ENCODE data around the gene RND2. TPM values are rescaled to one million over a fixed set of nuclear protein-coding genes. Genes with fewer than 3 reads are reported as not detected.
"Not testable (repeated sequence)": the region's sequence is repeated elsewhere in the genome, so short reads cannot be mapped to it uniquely, and the experiment has no call there.

Gene RND2
- polyA plus RNA-seq (2013, experiment 1 of 2), result 1.1 TPM
- polyA plus RNA-seq (2013, experiment 2 of 2), result 1.2 TPM

- Histone ChIP-seq H3K27me3 (ENCODE audit: control insufficient read depth in 1 of 2, insufficient read depth in 1 of 2, low read length in 2 of 2) (no peaks in the 10 kb centered on the region), H3K27ac (ENCODE audit: low read length, poor library complexity, severe bottlenecking) (no peak within 1 kb of the TSS), H3K36me3 (ENCODE audit: control insufficient read depth in 1 of 2, insufficient read depth in 2 of 2, low read depth in 1 of 2, low read length in 2 of 2) (peaks cover 5 to 8% of the 10 kb centered on the region in 2 experiments), H2BK5ac (ENCODE audit: low read depth, low read length, poor library complexity, severe bottlenecking) (no peak within 1 kb of the TSS), H3K4me3 (ENCODE audit: insufficient read depth in 1 of 2, low read depth in 1 of 2, low read length in 2 of 2) (peak within 1 kb of the TSS; percentile 58 to 83), H3K9ac (ENCODE audit: low read length) (peak within 1 kb of the TSS; percentile 94), H3K9me3 (ENCODE audit: control insufficient read depth, low read length) (no peaks in the 10 kb centered on the region), H3K4ac (ENCODE audit: low read depth in 1 of 2, low read length in 2 of 2) (no peak within 1 kb of the TSS), H3K23ac (ENCODE audit: low read length in 2 of 2) (no peak within 1 kb of the TSS), H2BK120ac (ENCODE audit: low read depth, low read length) (no peak within 1 kb of the TSS), H3K14ac (ENCODE audit: low read length in 2 of 2) (no peak within 1 kb of the TSS), H2BK15ac (ENCODE audit: low read depth, poor library complexity, severe bottlenecking) (peak within 1 kb of the TSS; percentile 75), H3K79me1 (replicated peaks; ENCODE audit: low read length, poor library complexity, severe bottlenecking) (no peaks in the 10 kb centered on the region), H2BK12ac (ENCODE audit: low read length in 2 of 2) (no peak within 1 kb of the TSS), H4K8ac (ENCODE audit: low read length) (peak within 1 kb of the TSS; percentile 75), H3K4me2 (ENCODE audit: low read length, poor library complexity, severe bottlenecking) (peak within 1 kb of the TSS; percentile 76), H2AFZ (ENCODE audit: low read depth, low read length) (peak within 1 kb of the TSS; percentile 55), H3K18ac (ENCODE audit: low read depth in 1 of 2, low read length in 2 of 2) (peak within 1 kb of the TSS in 1 of 2 experiments; percentile 88), H3K4me1 (ENCODE audit: control insufficient read depth, insufficient read depth, low read depth, low read length) (peaks cover 13% of the 10 kb centered on the region), H4K91ac (ENCODE audit: low read length) (peak within 1 kb of the TSS; percentile 44), H2AK5ac (ENCODE audit: low read length, severe bottlenecking) (no peak within 1 kb of the TSS)
- peak; percentile 98 for DNase-seq
- under 1% methylated on average over 39 of the region's 61 CpGs for WGBS
Observed at GRCh38 chr17:43024407-43025289, at the start of gene RND2. RND2 (plus strand) TSS chr17:43025231; CDS start chr17:43025348, 117 bp downstream.

DNA sequence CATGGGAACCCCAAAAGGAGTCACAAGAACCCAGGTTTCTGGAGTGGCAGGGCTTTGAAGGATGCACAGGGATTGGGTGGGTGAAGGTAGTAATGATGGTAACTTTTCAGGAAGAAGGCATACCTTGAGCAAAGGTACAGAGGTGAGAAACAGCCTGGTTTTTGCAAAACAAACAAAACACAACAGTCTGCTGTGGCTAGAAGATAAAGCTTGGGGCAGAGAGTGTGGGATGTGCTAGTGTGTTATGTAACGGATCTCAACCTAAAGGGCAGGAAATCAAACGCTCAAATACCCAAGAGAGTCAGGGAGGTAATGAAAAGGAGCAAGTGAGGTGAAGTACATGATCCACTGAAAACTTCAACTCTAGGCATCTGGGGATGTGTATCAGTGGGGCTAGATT lies 49.8 kb upstream of the RND2 start:
- no peaks in the 10 kb centered on the region for H3K27me3 ChIP-seq (ENCODE audit: control insufficient read depth in 1 of 2, insufficient read depth in 1 of 2, low read length in 2 of 2)
- H3K23ac ChIP-seq (ENCODE audit: low read length in 2 of 2), result no peak overlapping the region
- H3K14ac ChIP-seq (ENCODE audit: low read length in 2 of 2), result no peak overlapping the region
- H2BK5ac ChIP-seq (ENCODE audit: low read depth, low read length, poor library complexity, severe bottlenecking), result no peak overlapping the region
- no peak for DNase-seq
- 89% methylated on average over 2 of the region's 2 CpGs for WGBS
- H3K18ac ChIP-seq (ENCODE audit: low read depth in 1 of 2, low read length in 2 of 2), result no peak overlapping the region
- H2BK15ac ChIP-seq (ENCODE audit: low read depth, poor library complexity, severe bottlenecking), result no peak overlapping the region
- H4K91ac ChIP-seq (ENCODE audit: low read length), result no peak overlapping the region
- no peak overlapping the region for H2BK12ac ChIP-seq (ENCODE audit: low read length in 2 of 2)
- no peak overlapping the region for H2AFZ ChIP-seq (ENCODE audit: low read depth, low read length)
- H2BK120ac ChIP-seq (ENCODE audit: low read depth, low read length), result no peak overlapping the region
- H3K4me2 ChIP-seq (ENCODE audit: low read length, poor library complexity, severe bottlenecking), result no peak overlapping the region
- no peak overlapping the region for H3K27ac ChIP-seq (ENCODE audit: low read length, poor library complexity, severe bottlenecking)
- H3K4me1 ChIP-seq (ENCODE audit: control insufficient read depth, insufficient read depth, low read depth, low read length), result peaks cover 6% of the 10 kb centered on the region
- no peak overlapping the region for H3K9ac ChIP-seq (ENCODE audit: low read length)
- no peak overlapping the region for H3K4ac ChIP-seq (ENCODE audit: low read depth in 1 of 2, low read length in 2 of 2)
- H4K8ac ChIP-seq (ENCODE audit: low read length), result no peak overlapping the region
- H3K9me3 ChIP-seq (ENCODE audit: control insufficient read depth, low read length), result no peaks in the 10 kb centered on the region
- no peak overlapping the region for H2AK5ac ChIP-seq (ENCODE audit: low read length, severe bottlenecking)
- H3K4me3 ChIP-seq (ENCODE audit: insufficient read depth in 1 of 2, low read depth in 1 of 2, low read length in 2 of 2), result no peak overlapping the region
- H3K36me3 ChIP-seq (ENCODE audit: control insufficient read depth in 1 of 2, insufficient read depth in 2 of 2, low read depth in 1 of 2, low read length in 2 of 2), result no peaks in the 10 kb centered on the region
- H3K79me1 ChIP-seq (replicated peaks; ENCODE audit: low read length, poor library complexity, severe bottlenecking), result no peaks in the 10 kb centered on the region

DNA sequence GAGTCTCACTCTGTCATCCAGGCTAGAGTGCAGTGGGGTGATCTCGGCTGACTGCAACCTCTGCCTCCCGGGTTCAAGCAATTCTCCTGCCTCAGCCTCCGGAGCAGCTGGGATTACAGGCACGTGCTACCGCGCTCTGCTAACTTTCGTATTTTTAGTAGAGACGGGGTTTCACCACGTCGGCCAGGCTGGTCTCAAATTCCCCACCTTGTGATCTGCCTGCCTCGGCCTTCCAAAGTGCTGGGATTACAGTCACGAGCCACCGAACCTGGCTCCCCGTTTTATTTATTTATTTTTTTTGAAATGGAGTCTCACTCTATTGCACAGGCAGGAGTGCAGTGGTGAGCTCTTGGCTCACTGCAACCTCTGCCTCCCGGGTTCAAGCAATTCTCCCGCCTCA lies 49.3 kb upstream of the RND2 start:
- not testable (repeated sequence) for H3K79me1 ChIP-seq (replicated peaks; ENCODE audit: low read length, poor library complexity, severe bottlenecking); H3K4me3 ChIP-seq (ENCODE audit: insufficient read depth in 1 of 2, low read depth in 1 of 2, low read length in 2 of 2); H2BK120ac ChIP-seq (ENCODE audit: low read depth, low read length); H4K91ac ChIP-seq (ENCODE audit: low read length); H3K9ac ChIP-seq (ENCODE audit: low read length); H3K18ac ChIP-seq (ENCODE audit: low read depth in 1 of 2, low read length in 2 of 2); H3K4me1 ChIP-seq (ENCODE audit: control insufficient read depth, insufficient read depth, low read depth, low read length); H4K8ac ChIP-seq (ENCODE audit: low read length); H3K9me3 ChIP-seq (ENCODE audit: control insufficient read depth, low read length); H2BK5ac ChIP-seq (ENCODE audit: low read depth, low read length, poor library complexity, severe bottlenecking); H2BK12ac ChIP-seq (ENCODE audit: low read length in 2 of 2); H3K14ac ChIP-seq (ENCODE audit: low read length in 2 of 2); H3K36me3 ChIP-seq (ENCODE audit: control insufficient read depth in 1 of 2, insufficient read depth in 2 of 2, low read depth in 1 of 2, low read length in 2 of 2); H3K4ac ChIP-seq (ENCODE audit: low read depth in 1 of 2, low read length in 2 of 2); H3K27me3 ChIP-seq (ENCODE audit: control insufficient read depth in 1 of 2, insufficient read depth in 1 of 2, low read length in 2 of 2); H3K27ac ChIP-seq (ENCODE audit: low read length, poor library complexity, severe bottlenecking); H3K23ac ChIP-seq (ENCODE audit: low read length in 2 of 2); H2BK15ac ChIP-seq (ENCODE audit: low read depth, poor library complexity, severe bottlenecking); DNase-seq; H3K4me2 ChIP-seq (ENCODE audit: low read length, poor library complexity, severe bottlenecking); H2AFZ ChIP-seq (ENCODE audit: low read depth, low read length); H2AK5ac ChIP-seq (ENCODE audit: low read length, severe bottlenecking)
- WGBS, result 94% methylated on average over 16 of the region's 16 CpGs

DNA sequence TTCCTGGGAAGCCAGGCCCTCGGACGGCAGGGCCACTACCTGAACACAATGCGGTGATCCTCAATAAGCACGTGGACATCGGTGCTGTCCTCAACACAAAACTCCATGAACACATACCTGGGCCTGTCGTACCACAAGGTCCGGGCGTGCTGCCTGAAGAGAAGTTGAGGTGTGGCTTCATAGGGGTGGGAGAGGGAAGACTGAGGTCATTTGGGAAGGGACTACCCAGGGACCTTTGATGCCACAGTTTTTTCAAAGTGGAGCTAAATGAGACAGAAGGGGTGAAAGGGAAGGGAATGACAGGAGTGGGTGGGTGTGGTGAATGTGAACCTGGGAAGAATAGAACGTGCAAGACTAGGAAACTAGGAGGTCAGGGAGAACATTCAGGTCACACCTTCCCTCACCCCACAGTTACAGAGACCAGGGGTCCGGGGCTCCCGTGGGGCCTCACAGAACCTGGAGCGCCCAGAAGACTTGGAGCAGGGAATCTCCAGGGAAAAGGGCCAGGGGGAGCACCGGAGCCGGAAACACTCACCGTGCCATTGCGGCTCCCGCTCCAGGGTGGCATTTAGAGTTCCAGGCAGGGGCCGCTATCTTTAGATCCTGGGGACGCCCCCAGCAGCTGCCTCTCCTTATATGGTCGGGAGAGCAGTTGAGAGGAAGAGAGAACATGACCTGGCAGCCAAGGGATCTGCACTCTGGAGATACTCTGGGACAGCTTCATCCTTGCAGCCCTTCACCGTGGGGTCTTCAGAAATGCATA lies 45.3 kb upstream of the RND2 start, which contains the start of gene PTGES3L:
TSS of gene PTGES3L (minus strand) at position 570 of the 763 bp plus-strand sequence. CDS start at position 543, 27 bp downstream.
- Histone ChIP-seq H3K9me3 (ENCODE audit: control insufficient read depth, low read length) (no peaks in the 10 kb centered on the region), H3K36me3 (ENCODE audit: control insufficient read depth in 1 of 2, insufficient read depth in 2 of 2, low read depth in 1 of 2, low read length in 2 of 2) (no peaks in the 10 kb centered on the region), H3K4me2 (ENCODE audit: low read length, poor library complexity, severe bottlenecking) (peak within 1 kb of the TSS; percentile 81), H2BK5ac (ENCODE audit: low read depth, low read length, poor library complexity, severe bottlenecking) (peak within 1 kb of the TSS; percentile 71), H2BK15ac (ENCODE audit: low read depth, poor library complexity, severe bottlenecking) (peak within 1 kb of the TSS; percentile 91), H3K9ac (ENCODE audit: low read length) (peak within 1 kb of the TSS; percentile 80), H4K91ac (ENCODE audit: low read length) (peak within 1 kb of the TSS; percentile 43), H3K14ac (ENCODE audit: low read length in 2 of 2) (peak within 1 kb of the TSS in 1 of 2 experiments; percentile 92), H3K79me1 (replicated peaks; ENCODE audit: low read length, poor library complexity, severe bottlenecking) (peaks cover 2% of the 10 kb centered on the region), H3K27ac (ENCODE audit: low read length, poor library complexity, severe bottlenecking) (peak within 1 kb of the TSS; percentile 55), H3K4ac (ENCODE audit: low read depth in 1 of 2, low read length in 2 of 2) (peak within 1 kb of the TSS; percentile 93 to 95), H3K4me3 (ENCODE audit: insufficient read depth in 1 of 2, low read depth in 1 of 2, low read length in 2 of 2) (peak within 1 kb of the TSS; percentile 91 to 97), H2BK12ac (ENCODE audit: low read length in 2 of 2) (peak within 1 kb of the TSS in 1 of 2 experiments; percentile 49), H3K4me1 (ENCODE audit: control insufficient read depth, insufficient read depth, low read depth, low read length) (peaks cover 10% of the 10 kb centered on the region), H2BK120ac (ENCODE audit: low read depth, low read length) (peak within 1 kb of the TSS; percentile 78), H3K18ac (ENCODE audit: low read depth in 1 of 2, low read length in 2 of 2) (peak within 1 kb of the TSS; percentile 65 to 90), H3K23ac (ENCODE audit: low read length in 2 of 2) (peak within 1 kb of the TSS; percentile 37 to 94), H2AK5ac (ENCODE audit: low read length, severe bottlenecking) (no peak within 1 kb of the TSS), H3K27me3 (ENCODE audit: control insufficient read depth in 1 of 2, insufficient read depth in 1 of 2, low read length in 2 of 2) (no peaks in the 10 kb centered on the region), H4K8ac (ENCODE audit: low read length) (peak within 1 kb of the TSS; percentile 86), H2AFZ (ENCODE audit: low read depth, low read length) (peak within 1 kb of the TSS; percentile 93)
- peak; percentile 81 for DNase-seq
- 47% methylated on average over 20 of the region's 21 CpGs for WGBS
